GM12891 (cell line): ENCODE results near the gene TRMT10A. TPM values are rescaled to one million over a fixed set of nuclear protein-coding genes. Genes with fewer than 3 reads are reported as not detected.

Experiments
- DNase-seq: peaks from one replicate; pipeline ENCODE4 v3.0.0; 2011; ENCODE audit warnings: low spot score; ENCODE audit not compliant: insufficient read length
- FAIRE-seq: peaks from 2 replicates; lab custom pipeline; 2011; peaks lifted over from hg19 to GRCh38; lab: Jason Lieb, UNC
- PAX5 ChIP-seq: IDR thresholded peaks from 2 replicates; pipeline ENCODE4 v1.6.1; 2011; ENCODE audit warnings: low read length, moderate library complexity, mild to moderate bottlenecking; ENCODE audit not compliant: insufficient read depth, severe bottlenecking
- POLR2A ChIP-seq: IDR thresholded peaks from 2 replicates; pipeline ENCODE4 v1.6.1; 2011; ENCODE audit warnings: low read depth, low read length, control low read depth
- POLR2AphosphoS5 ChIP-seq: IDR thresholded peaks from 2 replicates; pipeline ENCODE4 v1.6.1; 2011; ENCODE audit warnings: low read depth, low read length, control low read depth
- POU2F2 ChIP-seq: IDR thresholded peaks from 2 replicates; pipeline ENCODE4 v1.6.1; 2011; ENCODE audit warnings: low read depth, mild to moderate bottlenecking, control low read depth, low read length, moderate library complexity
- SPI1 ChIP-seq: IDR thresholded peaks from 2 replicates; pipeline ENCODE4 v1.6.1; 2011; ENCODE audit warnings: low read depth, low read length, control low read depth
- TAF1 ChIP-seq: IDR thresholded peaks from 2 replicates; pipeline ENCODE4 v1.6.1; 2011; ENCODE audit warnings: low read depth, low read length, control low read depth
- polyA plus RNA-seq: library from polyadenylated mRNA; unstranded; fragments of >200 nt; gene quantifications from one replicate; pipeline ENCODE4 v1.2.1, GENCODE V29; 2012; ENCODE audit warnings: low read depth, missing spikeins, inconsistent platforms; ENCODE audit not compliant: missing spikeins

Gene TRMT10A
- 3.7 TPM for polyA plus RNA-seq

- DNase-seq, result peak; percentile 61
- TF ChIP-seq POLR2AphosphoS5 (peak; percentile 66; the same call in 1 of the 2 replicates), POU2F2 (peak; percentile 34; the same call in 1 of the 2 replicates), PAX5 (no peak), POLR2A (peak; percentile 68), SPI1 (peak; percentile 3; the same call in 1 of the 2 replicates), TAF1 (peak; percentile 55; the same call in 1 of the 2 replicates)
- peak; percentile 99 for FAIRE-seq
Observed at GRCh38 chr4:99563310-99564186, at the start of gene TRMT10A. TRMT10A (minus strand) TSS chr4:99564039; CDS start chr4:99559338, 4,701 bp downstream.

DNA sequence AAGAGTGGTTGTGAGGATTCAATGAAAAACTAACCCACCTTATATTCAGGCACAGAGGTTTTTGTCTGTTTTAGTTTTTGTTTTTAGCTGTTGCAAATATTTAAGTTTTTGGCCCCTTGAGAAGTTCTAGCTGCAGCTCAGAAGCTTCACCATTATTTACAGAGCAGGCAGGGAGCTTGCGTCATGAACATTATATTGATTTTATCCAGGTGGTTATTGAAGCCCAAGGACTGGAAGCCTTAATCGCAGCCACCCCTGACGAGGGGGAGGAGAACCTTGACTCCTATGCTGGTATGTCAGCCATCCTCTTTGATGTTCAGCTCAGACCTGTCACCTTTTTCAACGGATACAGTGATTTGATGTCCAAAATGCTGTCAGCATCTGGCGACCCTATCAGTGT lies 48.9 kb upstream of the TRMT10A start:
- TF ChIP-seq POU2F2, result no peak
- no peak for TF ChIP-seq PAX5
- TF ChIP-seq TAF1, result no peak
- no peak for TF ChIP-seq POLR2AphosphoS5
- TF ChIP-seq POLR2A, result no peak
- no peak for TF ChIP-seq SPI1
- DNase-seq (no peak), FAIRE-seq (no peak)

GRCh38 chr4:99612281-99612680 lies 48.4 kb upstream of the TRMT10A start:
- no peak for FAIRE-seq
- no peak for DNase-seq
- TF ChIP-seq TAF1 (no peak), SPI1 (no peak)

DNA sequence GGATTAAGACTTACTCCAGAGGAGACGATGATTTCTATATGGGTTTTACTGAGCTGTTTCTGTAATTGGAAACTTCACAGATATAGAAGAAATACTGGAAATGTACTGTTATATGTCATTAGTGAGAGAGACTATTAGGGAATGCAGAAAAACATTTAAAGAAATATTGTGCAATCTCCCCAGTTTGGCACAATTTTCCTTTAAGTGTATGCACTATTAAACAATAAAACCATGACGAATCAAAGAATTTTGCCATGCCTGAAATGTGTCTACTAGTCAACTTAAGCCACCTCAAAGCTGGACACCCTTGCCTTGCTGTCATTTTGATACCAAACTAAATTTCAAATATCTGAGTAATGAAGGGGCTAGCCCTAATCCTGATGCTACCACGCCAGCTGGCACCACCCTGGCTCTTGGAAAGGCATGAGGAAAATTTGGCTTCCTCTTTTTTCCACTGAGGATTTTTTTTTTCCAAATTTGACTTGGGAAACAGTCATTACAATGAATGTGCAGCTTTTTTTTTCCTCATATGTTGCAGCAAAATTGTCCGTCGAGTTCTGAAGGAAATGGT lies 46.9 kb upstream of the TRMT10A start:
- no peak for TF ChIP-seq POU2F2
- TF ChIP-seq POLR2AphosphoS5, result no peak
- TF ChIP-seq PAX5, result no peak
- TF ChIP-seq TAF1, result no peak
- TF ChIP-seq SPI1, result no peak
- TF ChIP-seq POLR2A, result no peak
- DNase-seq, result no peak
- no peak for FAIRE-seq

DNA sequence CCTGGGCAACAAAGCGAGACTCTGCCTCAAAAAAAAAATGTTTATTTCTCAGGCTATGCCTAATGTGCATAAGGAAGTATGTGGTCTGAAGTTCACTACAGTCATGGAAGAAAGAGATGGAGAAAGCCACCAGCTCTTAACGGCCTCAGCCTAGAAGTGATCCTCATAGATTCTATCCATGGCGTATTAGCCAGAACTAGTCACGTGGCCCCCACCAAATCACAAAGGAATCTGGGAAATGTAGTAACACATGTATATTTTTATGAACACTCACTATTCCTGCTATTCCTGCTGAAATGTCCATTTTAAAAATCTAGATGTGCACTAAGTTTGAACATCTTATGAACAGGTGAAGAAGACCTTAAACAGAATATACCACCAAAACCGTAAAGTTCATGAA lies 44.6 kb upstream of the TRMT10A start:
- FAIRE-seq, result no peak
- DNase-seq, result no peak
- TF ChIP-seq POLR2AphosphoS5, result no peak

- DNase-seq (no peak), FAIRE-seq (no peak)
- TF ChIP-seq POLR2AphosphoS5 (no peak), PAX5 (no peak), POLR2A (no peak), TAF1 (no peak), POU2F2 (no peak), SPI1 (no peak)
Observed at GRCh38 chr4:99606716-99607115, 42.9 kb upstream of the TRMT10A start.

DNA sequence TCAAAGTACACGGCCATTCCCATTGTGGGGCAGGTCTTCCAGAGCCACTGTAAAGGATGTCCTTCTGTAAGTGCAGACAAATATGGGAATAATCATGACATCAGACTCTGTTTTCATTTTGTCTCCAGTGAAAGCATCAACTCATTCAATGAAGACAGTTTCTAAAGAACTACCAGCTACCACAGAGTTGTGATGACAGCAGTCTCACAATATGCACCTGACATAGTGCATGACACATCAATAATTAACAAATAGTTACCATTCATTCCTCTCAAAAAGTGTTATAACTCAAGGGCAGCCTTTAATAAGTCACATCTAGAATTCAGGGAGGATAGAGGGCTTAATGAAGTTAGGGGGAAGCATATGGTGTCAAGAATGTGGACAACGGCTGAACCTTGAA lies 31.0 kb upstream of the TRMT10A start:
- DNase-seq (no peak), FAIRE-seq (no peak)
- TF ChIP-seq SPI1 (no peak), POLR2AphosphoS5 (no peak), POLR2A (no peak), PAX5 (no peak), TAF1 (no peak), POU2F2 (no peak)

DNA sequence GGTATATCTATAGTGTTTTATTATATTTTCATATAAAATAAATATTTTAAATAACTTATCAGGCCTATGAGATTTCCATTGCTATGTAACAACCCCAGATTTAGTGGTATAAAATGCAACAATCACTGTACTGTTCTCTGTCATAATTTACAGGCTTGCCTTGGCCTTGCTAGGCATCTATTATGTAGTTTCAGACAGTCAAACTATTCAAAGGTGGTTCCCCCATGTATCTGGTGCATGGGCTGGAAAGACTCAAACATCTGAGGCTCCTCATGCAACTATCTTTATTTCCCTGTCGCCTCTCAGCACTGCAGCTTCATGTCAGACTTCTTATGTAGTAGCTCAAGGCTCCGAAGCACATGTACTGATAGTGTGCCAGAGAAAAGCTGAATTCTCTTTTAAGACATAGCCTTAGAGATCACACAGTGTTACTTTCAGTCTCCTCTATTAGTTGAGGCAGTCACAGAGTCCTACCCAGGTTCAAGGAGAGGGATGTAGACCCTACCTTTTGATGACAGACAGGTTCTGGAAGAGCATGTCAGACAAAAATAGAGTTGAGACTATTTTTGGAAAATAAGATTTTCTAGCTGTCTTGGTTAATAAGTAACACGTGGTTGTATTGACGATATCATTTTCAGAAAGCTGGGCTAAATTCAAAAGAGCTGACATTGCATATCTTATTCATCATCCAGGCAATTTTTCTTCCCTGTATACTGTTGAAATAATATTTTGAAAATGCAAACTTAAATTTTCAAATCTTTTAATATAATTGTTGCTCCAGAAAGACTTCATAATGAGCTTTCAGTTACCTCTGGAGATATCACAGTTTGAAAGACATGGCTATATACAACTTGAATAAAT lies 30.2 kb upstream of the TRMT10A start:
- no peak for TF ChIP-seq POLR2A
- no peak for TF ChIP-seq POLR2AphosphoS5
- no peak for TF ChIP-seq SPI1
- no peak for TF ChIP-seq POU2F2
- TF ChIP-seq TAF1, result no peak
- TF ChIP-seq PAX5, result no peak
- no peak for FAIRE-seq
- no peak for DNase-seq

DNA sequence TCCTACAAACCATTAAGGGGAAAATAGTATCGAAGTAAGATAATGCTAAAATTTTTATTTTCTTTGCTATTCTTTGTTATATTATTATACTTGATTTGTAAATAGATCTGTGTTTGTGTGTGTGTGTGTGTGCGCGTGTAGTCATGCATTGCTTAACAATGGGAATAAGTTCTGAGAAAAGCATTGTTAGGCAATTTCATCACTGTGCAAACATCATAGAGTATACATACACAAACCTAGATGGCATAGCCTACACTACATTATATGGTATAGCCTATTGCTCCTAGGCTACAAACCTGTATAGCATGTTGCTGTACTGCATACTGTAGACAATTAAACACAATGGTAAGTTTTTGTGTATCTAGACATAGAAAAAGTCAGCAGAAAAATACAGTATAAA lies 27.9 kb upstream of the TRMT10A start:
- TF ChIP-seq TAF1, result no peak
- no peak for TF ChIP-seq SPI1
- no peak for TF ChIP-seq POU2F2
- no peak for TF ChIP-seq PAX5
- TF ChIP-seq POLR2A, result no peak
- TF ChIP-seq POLR2AphosphoS5, result no peak
- DNase-seq (no peak), FAIRE-seq (no peak)
